K562 (cell line): Measurements from ENCODE around the gene SREBF1. TPM values are rescaled to one million over a fixed set of nuclear protein-coding genes. Genes with fewer than 3 reads are reported as not detected.
A peak's percentile ranks its signal among the peaks of the same experiment; 100 is the strongest.

ENCODE experiments used
- AFF1 ChIP-seq, 2 experiments: fragments of 450-650 bp; IDR thresholded peaks; 2 replicates each; pipeline ENCODE4 v1.6.1; 2018; ENCODE audit warnings: mild to moderate bottlenecking in 2 of 2, low read depth in 1 of 2; ENCODE audit not compliant: partially characterized antibody in 2 of 2
- ATF1 ChIP-seq, 2 experiments: fragments of 450-650 bp in 1 of 2; IDR thresholded peaks; 2 replicates each; pipeline ENCODE4 v1.6.1; 2016; ENCODE audit warnings: missing compliant biosample characterization in 1 of 2, missing genetic modification characterization in 1 of 2
- BRF1 ChIP-seq: IDR thresholded peaks from 3 replicates; pipeline ENCODE4 v1.6.1; 2011; ENCODE audit warnings: borderline replicate concordance, mild to moderate bottlenecking; ENCODE audit not compliant: insufficient read length; ENCODE audit errors: extremely low read depth
- DLX4 ChIP-seq: fragments of 250-450 bp; sonication (Bioruptor Pico); IDR thresholded peaks from 2 replicates; pipeline ENCODE4 v1.6.1; 2021; ENCODE audit warnings: mild to moderate bottlenecking
- FIP1L1 ChIP-seq: fragments of 200-400 bp; formaldehyde crosslinking; IDR thresholded peaks from 2 replicates; pipeline ENCODE4 v1.6.1; 2018; ENCODE audit warnings: mild to moderate bottlenecking, low read depth, low read length; ENCODE audit not compliant: poor library complexity, severe bottlenecking
- GATAD2A ChIP-seq: fragments of 450-650 bp; IDR thresholded peaks from 2 replicates; pipeline ENCODE4 v1.6.1; 2017
- HMG20B ChIP-seq: fragments of 250-450 bp; sonication (Bioruptor Pico); IDR thresholded peaks from 2 replicates; pipeline ENCODE4 v1.5.0; 2021; ENCODE audit warnings: mild to moderate bottlenecking
- KDM5B ChIP-seq: fragments of 200-600 bp; sonication (generic); IDR thresholded peaks from 2 replicates; pipeline ENCODE4 v1.6.1; 2012; ENCODE audit warnings: low read depth, mild to moderate bottlenecking, moderate library complexity, low read length, control low read depth, inconsistent platforms; ENCODE audit not compliant: insufficient replicate concordance
- MAFF ChIP-seq: IDR thresholded peaks from 2 replicates; pipeline ENCODE4 v1.6.1; 2012; ENCODE audit warnings: low read length, improper control_type of control experiment
- MTA2 ChIP-seq: fragments of 450-650 bp; IDR thresholded peaks from 2 replicates; pipeline ENCODE4 v1.6.1; 2016; ENCODE audit warnings: low read depth
- NCOA1 ChIP-seq: fragments of 450-650 bp; IDR thresholded peaks from 2 replicates; pipeline ENCODE4 v1.6.1; 2016; ENCODE audit warnings: low read depth
- NFRKB ChIP-seq: fragments of 450-650 bp; IDR thresholded peaks from 2 replicates; pipeline ENCODE4 v1.6.1; 2016; ENCODE audit warnings: low read depth
- RAD21 ChIP-seq, 2 experiments: fragments of 250-450 bp in 1 of 2; fragments of 450-650 bp in 1 of 2; sonication (Bioruptor Pico) in 1 of 2; formaldehyde crosslinking in 1 of 2; IDR thresholded peaks in 1 of 2; conservative IDR thresholded peaks in 1 of 2; 2 replicates each; pipeline versions ENCODE4 v1.4.0 to v1.8.0; 2020 to 2022; ENCODE audit warnings: mild to moderate bottlenecking in 2 of 2, moderate library complexity in 1 of 2
- SETDB1 ChIP-seq: IDR thresholded peaks from one replicate; pipeline ENCODE4 v1.6.1; 2012; ENCODE audit warnings: low read length, control low read depth, inconsistent platforms
- STAT5B ChIP-seq: fragments of 250-450 bp; sonication (Bioruptor Pico); IDR thresholded peaks from 2 replicates; pipeline ENCODE4 v1.8.0; 2021; ENCODE audit warnings: mild to moderate bottlenecking, inconsistent platforms
- TAF15 ChIP-seq: fragments of 200-400 bp; formaldehyde crosslinking; IDR thresholded peaks from 2 replicates; pipeline ENCODE4 v1.6.1; 2017; ENCODE audit warnings: mild to moderate bottlenecking, low read depth, low read length, moderate library complexity
- TFAM ChIP-seq: fragments of 250-450 bp; sonication (Bioruptor Pico); conservative IDR thresholded peaks from 2 replicates; pipeline ENCODE4 v1.5.0; 2021; ENCODE audit warnings: mild to moderate bottlenecking, moderate library complexity
- YBX1 ChIP-seq: fragments of 450-650 bp; IDR thresholded peaks from 2 replicates; pipeline ENCODE4 v1.7.1; 2016; ENCODE audit warnings: mild to moderate bottlenecking
- ZFP30 ChIP-seq: fragments of 250-450 bp; sonication (Bioruptor Pico); IDR thresholded peaks from 2 replicates; pipeline ENCODE4 v1.8.0; 2022; ENCODE audit warnings: moderate library complexity, mild to moderate bottlenecking, inconsistent platforms, borderline replicate concordance
- ZNF143 ChIP-seq: sonication (generic); formaldehyde crosslinking; IDR thresholded peaks from 2 replicates; pipeline ENCODE4 v1.9.0; 2022; ENCODE audit warnings: mild to moderate bottlenecking, missing genetic modification reagents
- ZNF707 ChIP-seq: fragments of 250-450 bp; sonication (Bioruptor Pico); conservative IDR thresholded peaks from 2 replicates; pipeline ENCODE4 v1.8.0; 2022; ENCODE audit warnings: inconsistent platforms, mild to moderate bottlenecking, moderate library complexity
- polyA plus RNA-seq, 8 experiments: library from polyadenylated mRNA; depleted of rRNA in 4 of 8; stranded (reverse) in 5 of 8; unstranded in 3 of 8; fragments of >200 nt; fragmentation: Nextera tagmentation in 2 of 8; fragmentation: Illumina TruSeq in 1 of 8; extraction: Ambion mirVana in 2 of 8; extraction: Trizol in 1 of 8; gene quantifications; 2 replicates each; pipeline versions ENCODE4 v1.2.1 to v1.2.3, GENCODE V29; 2011 to 2014; ENCODE audit warnings: inconsistent platforms in 1 of 8, missing spikeins in 1 of 8
- total RNA-seq, 7 experiments: library from RNA; depleted of rRNA in 6 of 7; stranded (reverse); fragments of >200 nt in 6 of 7; fragmentation: Illumina TruSeq in 2 of 7; extraction: Trizol in 2 of 7; gene quantifications; 2 replicates each; pipeline versions ENCODE4 v1.2.1 to v1.2.3, GENCODE V29; 2011 to 2021; ENCODE audit warnings: low replicate concordance in 1 of 7
- TF ChIP-seq, protein P1 (sequence below): sonication (generic); formaldehyde crosslinking; IDR thresholded peaks from 2 replicates; pipeline ENCODE4 v1.8.1; 2023; ENCODE audit warnings: mild to moderate bottlenecking, missing genetic modification reagents

Gene SREBF1
- total and polyA plus RNA-seq, 9 of the 15 experiments (the other 6 are each of a cell fraction or from before 2014, with no cell fraction given) = 1.6 to 169 (median 69.4) TPM

GRCh38 chr17:17812211-17813054 lies 24.4 kb downstream of the SREBF1 start (continued):
- no peak for TF ChIP-seq AFF1 (IDR thresholded peaks at IDR 0.05; ENCODE audit: low read depth in 1 of 2, partially characterized antibody in 2 of 2)
- no peak for TF ChIP-seq ZNF143 (CRISPR knock-in tag)
- peak; percentile 68 to 82 for TF ChIP-seq RAD21 (CRISPR knock-in tag; conservative IDR thresholded peaks at IDR 0.05 in 1 of 2, IDR thresholded peaks at IDR 0.05 in 1 of 2)
- peak; percentile 50 for TF ChIP-seq FIP1L1
- no peak for TF ChIP-seq GATAD2A
- no peak for TF ChIP-seq ZNF707 (CRISPR knock-in tag)
- TF ChIP-seq KDM5B = no peak
- no peak for TF ChIP-seq DLX4 (CRISPR knock-in tag)
- no peak for TF ChIP-seq SETDB1
- no peak for TF ChIP-seq MAFF
- TF ChIP-seq NFRKB = no peak
- TF ChIP-seq BRF1 = no peak
- TF ChIP-seq YBX1 = no peak
- TF ChIP-seq ZFP30 = no peak
- TF ChIP-seq, protein P1, sequence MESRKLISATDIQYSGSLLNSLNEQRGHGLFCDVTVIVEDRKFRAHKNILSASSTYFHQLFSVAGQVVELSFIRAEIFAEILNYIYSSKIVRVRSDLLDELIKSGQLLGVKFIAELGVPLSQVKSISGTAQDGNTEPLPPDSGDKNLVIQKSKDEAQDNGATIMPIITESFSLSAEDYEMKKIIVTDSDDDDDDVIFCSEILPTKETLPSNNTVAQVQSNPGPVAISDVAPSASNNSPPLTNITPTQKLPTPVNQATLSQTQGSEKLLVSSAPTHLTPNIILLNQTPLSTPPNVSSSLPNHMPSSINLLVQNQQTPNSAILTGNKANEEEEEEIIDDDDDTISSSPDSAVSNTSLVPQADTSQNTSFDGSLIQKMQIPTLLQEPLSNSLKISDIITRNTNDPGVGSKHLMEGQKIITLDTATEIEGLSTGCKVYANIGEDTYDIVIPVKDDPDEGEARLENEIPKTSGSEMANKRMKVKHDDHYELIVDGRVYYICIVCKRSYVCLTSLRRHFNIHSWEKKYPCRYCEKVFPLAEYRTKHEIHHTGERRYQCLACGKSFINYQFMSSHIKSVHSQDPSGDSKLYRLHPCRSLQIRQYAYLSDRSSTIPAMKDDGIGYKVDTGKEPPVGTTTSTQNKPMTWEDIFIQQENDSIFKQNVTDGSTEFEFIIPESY (CRISPR knock-in tag) = peak; percentile 100
- no peak for TF ChIP-seq HMG20B (CRISPR knock-in tag)
- TF ChIP-seq MTA2 = no peak
- no peak for TF ChIP-seq TFAM (CRISPR knock-in tag)
- no peak for TF ChIP-seq ATF1 (CRISPR knock-in tag; IDR thresholded peaks at IDR 0.05)
- 0 out of 2 replicates have a peak, but pooled peaks have one; percentile 19 for TF ChIP-seq ATF1 (tag; IDR thresholded peaks at IDR 0.05)
- no peak for TF ChIP-seq TAF15
- TF ChIP-seq NCOA1 = no peak
- no peak for TF ChIP-seq STAT5B (CRISPR knock-in tag)
